KMS-11 (cell line): ENCODE results near the gene PAMR1.

Experiments used
- H2AFZ ChIP-seq: fragments of 200-600 bp; sonication (generic); 2 replicates; pipeline ENCODE4 v1.6.1; 2016; ENCODE audit warnings: antibody characterized with exemption, mixed run types, low read depth
- H3K27ac ChIP-seq: fragments of 200-600 bp; sonication (generic); 2 replicates; pipeline ENCODE4 v1.6.1; 2016; ENCODE audit warnings: mild to moderate bottlenecking, mixed run types
- H3K27me3 ChIP-seq: fragments of 200-600 bp; sonication (generic); 2 replicates; pipeline ENCODE4 v1.6.1; 2017; ENCODE audit warnings: mild to moderate bottlenecking, low read depth, mixed run types, moderate library complexity; ENCODE audit not compliant: insufficient read depth
- H3K36me3 ChIP-seq: fragments of 200-600 bp; sonication (generic); 2 replicates; pipeline ENCODE4 v1.6.1; 2017; ENCODE audit warnings: mild to moderate bottlenecking, mixed run types; ENCODE audit not compliant: insufficient read depth
- H3K4me1 ChIP-seq: fragments of 200-600 bp; sonication (generic); 2 replicates; pipeline ENCODE4 v1.6.1; 2016; ENCODE audit warnings: mild to moderate bottlenecking, low read depth, mixed run types; ENCODE audit not compliant: poor library complexity, severe bottlenecking
- H3K4me2 ChIP-seq: fragments of 200-600 bp; sonication (generic); 2 replicates; pipeline ENCODE4 v1.7.0; 2016; ENCODE audit warnings: mild to moderate bottlenecking, mixed run types
- H3K4me3 ChIP-seq: fragments of 200-600 bp; sonication (generic); IDR thresholded peaks from 2 replicates; pipeline ENCODE4 v1.6.1; 2017; ENCODE audit warnings: low read depth, low read length, mixed read lengths; ENCODE audit not compliant: insufficient read depth
- H3K79me2 ChIP-seq: fragments of 200-600 bp; sonication (generic); 2 replicates; pipeline ENCODE4 v1.6.1; 2016; ENCODE audit warnings: low read depth, mixed run types; ENCODE audit not compliant: insufficient read depth
- H3K9ac ChIP-seq: fragments of 200-600 bp; sonication (generic); 2 replicates; pipeline ENCODE4 v1.6.1; 2016; ENCODE audit warnings: mild to moderate bottlenecking, mixed run types
- H4K20me1 ChIP-seq: fragments of 200-600 bp; sonication (generic); 2 replicates; pipeline ENCODE4 v1.6.1; 2016; ENCODE audit warnings: mild to moderate bottlenecking, mixed run types; ENCODE audit not compliant: insufficient read depth
- TF ChIP-seq, protein P1 (sequence below): fragments of 200-600 bp; sonication (generic); conservative IDR thresholded peaks from 2 replicates; pipeline ENCODE4 v1.6.1; 2017; ENCODE audit warnings: low read depth, mild to moderate bottlenecking, antibody characterized with exemption, low read length, moderate library complexity, mixed read lengths

The PAMR1 gene

GRCh38 chr11:35407041-35407440 is 118.4 kb downstream of the PAMR1 start:
- Histone ChIP-seq H3K4me2 (no peak overlapping the region), H3K9ac (no peak overlapping the region), H3K36me3 (no peaks in the 10 kb centered on the region), H3K79me2 (no peaks in the 10 kb centered on the region), H3K4me3 (no peak overlapping the region), H2AFZ (no peak overlapping the region), H3K4me1 (no peaks in the 10 kb centered on the region), H4K20me1 (no peaks in the 10 kb centered on the region), H3K27me3 (no peaks in the 10 kb centered on the region), H3K27ac (no peak overlapping the region)
- TF ChIP-seq, protein P1, sequence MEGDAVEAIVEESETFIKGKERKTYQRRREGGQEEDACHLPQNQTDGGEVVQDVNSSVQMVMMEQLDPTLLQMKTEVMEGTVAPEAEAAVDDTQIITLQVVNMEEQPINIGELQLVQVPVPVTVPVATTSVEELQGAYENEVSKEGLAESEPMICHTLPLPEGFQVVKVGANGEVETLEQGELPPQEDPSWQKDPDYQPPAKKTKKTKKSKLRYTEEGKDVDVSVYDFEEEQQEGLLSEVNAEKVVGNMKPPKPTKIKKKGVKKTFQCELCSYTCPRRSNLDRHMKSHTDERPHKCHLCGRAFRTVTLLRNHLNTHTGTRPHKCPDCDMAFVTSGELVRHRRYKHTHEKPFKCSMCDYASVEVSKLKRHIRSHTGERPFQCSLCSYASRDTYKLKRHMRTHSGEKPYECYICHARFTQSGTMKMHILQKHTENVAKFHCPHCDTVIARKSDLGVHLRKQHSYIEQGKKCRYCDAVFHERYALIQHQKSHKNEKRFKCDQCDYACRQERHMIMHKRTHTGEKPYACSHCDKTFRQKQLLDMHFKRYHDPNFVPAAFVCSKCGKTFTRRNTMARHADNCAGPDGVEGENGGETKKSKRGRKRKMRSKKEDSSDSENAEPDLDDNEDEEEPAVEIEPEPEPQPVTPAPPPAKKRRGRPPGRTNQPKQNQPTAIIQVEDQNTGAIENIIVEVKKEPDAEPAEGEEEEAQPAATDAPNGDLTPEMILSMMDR: no peak

- Histone ChIP-seq H3K4me3 (no peak overlapping the region), H3K27me3 (no peaks in the 10 kb centered on the region), H3K27ac (no peak overlapping the region)
Measured at GRCh38 chr11:35404388-35404775, 121.0 kb downstream of the PAMR1 start.

GRCh38 chr11:35403765-35404387 is 121.5 kb downstream of the PAMR1 start:
- Histone ChIP-seq H3K36me3 (no peaks in the 10 kb centered on the region), H3K4me1 (no peaks in the 10 kb centered on the region), H3K4me2 (no peak overlapping the region), H3K9ac (no peak overlapping the region), H3K4me3 (no peak overlapping the region), H3K27ac (no peak overlapping the region), H2AFZ (no peak overlapping the region), H4K20me1 (no peaks in the 10 kb centered on the region), H3K79me2 (no peaks in the 10 kb centered on the region), H3K27me3 (no peaks in the 10 kb centered on the region)
- TF ChIP-seq, protein P1: no peak

More at GRCh38 chr11:35404388-35404775, 121.0 kb downstream of the PAMR1 start:
- H3K4me1 ChIP-seq: no peaks in the 10 kb centered on the region
- H4K20me1 ChIP-seq: no peaks in the 10 kb centered on the region
- TF ChIP-seq, protein P1: peak; percentile 45
- no peak overlapping the region for H3K9ac ChIP-seq
- no peaks in the 10 kb centered on the region for H3K36me3 ChIP-seq
- H3K79me2 ChIP-seq: no peaks in the 10 kb centered on the region
- no peak overlapping the region for H2AFZ ChIP-seq
- no peak overlapping the region for H3K4me2 ChIP-seq

DNA sequence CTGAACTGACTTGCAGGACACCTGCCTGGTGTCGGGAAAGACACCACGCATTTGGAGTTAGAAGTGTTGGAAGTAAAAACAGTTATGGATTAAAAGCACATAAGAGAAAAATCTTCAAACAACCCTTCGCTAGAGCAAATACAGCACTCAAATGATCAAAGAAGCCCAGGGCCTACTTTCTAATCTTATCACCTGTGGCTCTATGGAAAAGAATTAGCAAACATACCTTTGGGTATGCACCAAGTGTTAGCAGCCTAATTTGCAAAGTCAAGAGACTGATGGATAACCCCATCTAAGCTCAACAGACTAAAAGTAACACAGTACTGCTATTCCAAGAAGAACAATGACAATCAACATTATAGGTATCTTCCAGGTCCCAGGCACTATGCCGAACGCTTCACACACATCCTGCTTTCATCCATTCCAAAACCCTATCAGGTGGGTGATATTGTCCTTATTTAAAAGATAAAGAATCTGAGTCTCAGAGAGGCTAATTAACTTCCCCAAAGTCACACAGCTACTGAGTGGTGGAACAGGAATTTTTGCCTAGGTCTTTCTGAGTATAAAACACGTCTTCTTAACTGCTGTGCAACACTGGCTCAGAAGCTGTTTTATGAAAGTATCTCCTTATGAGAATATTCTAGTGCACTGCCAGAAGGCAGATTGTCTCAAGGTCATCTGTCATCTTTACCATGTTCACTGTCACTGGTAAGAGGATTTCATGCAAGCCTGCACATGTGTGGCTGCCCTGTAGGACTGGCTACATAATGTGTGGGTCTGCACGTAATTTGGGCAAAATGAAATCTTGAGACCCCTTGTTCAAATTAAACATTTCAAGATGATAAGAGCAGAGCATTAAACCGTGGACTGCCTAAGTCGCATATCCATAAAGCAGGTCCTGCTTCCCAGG is 122.4 kb downstream of the PAMR1 start:
- H3K4me1 ChIP-seq: no peaks in the 10 kb centered on the region
- TF ChIP-seq, protein P1: no peak
- H3K36me3 ChIP-seq: no peaks in the 10 kb centered on the region
- no peak overlapping the region for H3K4me3 ChIP-seq
- H3K27ac ChIP-seq: no peak overlapping the region
- no peaks in the 10 kb centered on the region for H4K20me1 ChIP-seq
- H3K9ac ChIP-seq: no peak overlapping the region
- no peak overlapping the region for H3K4me2 ChIP-seq
- no peak overlapping the region for H2AFZ ChIP-seq
- no peaks in the 10 kb centered on the region for H3K79me2 ChIP-seq
- no peaks in the 10 kb centered on the region for H3K27me3 ChIP-seq
